ENCODE results near the gene CNST. TPM values are rescaled to one million over a fixed set of nuclear protein-coding genes. Genes with fewer than 3 reads are reported as not detected.

The CNST gene
- total RNA-seq, 1 experiment from 2014 or later, result 19.8 TPM

DNA sequence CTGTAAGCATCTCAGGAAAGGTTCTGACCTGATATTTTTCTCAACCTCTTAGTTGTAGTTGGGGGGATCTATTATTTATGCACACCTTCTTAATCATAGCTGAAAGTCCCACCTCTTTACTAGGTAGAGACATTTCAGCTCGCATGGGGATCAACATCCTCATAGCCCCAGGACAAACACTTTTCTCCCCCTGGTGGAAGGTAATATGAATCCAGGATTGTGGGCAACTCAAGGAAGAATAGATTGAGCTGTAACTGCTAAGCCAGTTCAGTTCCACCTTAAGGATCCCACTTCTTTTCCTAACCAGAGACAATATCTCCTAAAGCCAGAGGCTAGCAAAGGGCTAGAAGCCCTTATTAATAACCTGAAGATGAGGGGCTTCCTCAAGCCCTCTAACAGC, 33.7 kb upstream of the CNST start:
- Histone ChIP-seq H3K4me1 (ENCODE audit: insufficient read depth, low read length) (no peaks in the 10 kb centered on the region), H3K23ac (ENCODE audit: insufficient read length, low read depth, low read length) (no peak overlapping the region), H3K14ac (ENCODE audit: insufficient read depth, low read length) (no peak overlapping the region), H2BK20ac (ENCODE audit: low read depth, low read length, poor library complexity, severe bottlenecking) (no peak overlapping the region), H3K27ac (ENCODE audit: insufficient read length, low read depth, low read length) (no peak overlapping the region), H2AFZ (ENCODE audit: low read length) (no peak overlapping the region), H4K20me1 (ENCODE audit: control insufficient read depth, insufficient read depth, insufficient read length) (no peaks in the 10 kb centered on the region), H3K18ac (ENCODE audit: insufficient read length, low read depth, low read length) (no peak overlapping the region), H3K79me2 (ENCODE audit: insufficient read depth, low read length) (no peaks in the 10 kb centered on the region), H4K5ac (ENCODE audit: insufficient read length, low read depth, low read length) (no peak overlapping the region), H3K27me3 (ENCODE audit: insufficient read depth, low read length) (no peaks in the 10 kb centered on the region; the same call in 1 of the 2 replicates), H3K9me3 (ENCODE audit: control insufficient read depth, low read depth, low read length) (peaks cover 8% of the 10 kb centered on the region), H2BK120ac (ENCODE audit: low read depth, low read length, poor library complexity, severe bottlenecking) (no peak overlapping the region), H3K23me2 (ENCODE audit: insufficient read length, low read depth, low read length, poor library complexity, severe bottlenecking) (no peaks in the 10 kb centered on the region), H2BK5ac (ENCODE audit: insufficient read length, low read length) (no peak overlapping the region), H4K8ac (replicated peaks; ENCODE audit: insufficient read length, low read depth, low read length) (no peak overlapping the region), H2BK15ac (ENCODE audit: low read depth, low read length) (no peak overlapping the region), H4K91ac (ENCODE audit: insufficient read length, low read depth, low read length) (no peak overlapping the region), H3K4me2 (ENCODE audit: insufficient read depth, insufficient read length, low read length) (no peak overlapping the region), H2AK5ac (ENCODE audit: insufficient read length, low read length) (no peak overlapping the region), H2BK12ac (ENCODE audit: insufficient read length, low read depth, low read length) (no peak overlapping the region), H3K9ac (ENCODE audit: extremely low read depth, insufficient read length, low read length) (no peak overlapping the region), H3K79me1 (ENCODE audit: insufficient read depth, low read depth, low read length, poor library complexity, severe bottlenecking) (no peaks in the 10 kb centered on the region), H3K4ac (ENCODE audit: low read depth, low read length) (no peak overlapping the region), H3T11ph (ENCODE audit: low read length) (no peak overlapping the region), H3K56ac (ENCODE audit: insufficient read length, low read depth, low read length) (no peak overlapping the region)
- Mint-ChIP-seq H3K9me3 (peaks cover 21 to 28% of the 10 kb centered on the region in 2 experiments), H3K27me3 (ENCODE audit: low read depth) (peaks cover 7% of the 10 kb centered on the region; the same call in 1 of the 2 replicates), H3K4me1 (no peaks in the 10 kb centered on the region; a peak in 1 of 4 replicates), H3K4me3 (no peak overlapping the region), H3K36me3 (ENCODE audit: insufficient read depth in 1 of 3, low read depth in 3 of 3) (peaks cover 4 to 8% (median 5%) of the 10 kb centered on the region in 3 experiments; a peak in 6 of 7 replicates), H3K27ac (no peak overlapping the region)
- DNase-seq, result no peak
- WGBS (ENCODE audit: extremely low coverage, insufficient read length, low lambda C conversion rate), result no CpG with 5 or more reads among the region's 1 CpG
- TF ChIP-seq, protein P1, sequence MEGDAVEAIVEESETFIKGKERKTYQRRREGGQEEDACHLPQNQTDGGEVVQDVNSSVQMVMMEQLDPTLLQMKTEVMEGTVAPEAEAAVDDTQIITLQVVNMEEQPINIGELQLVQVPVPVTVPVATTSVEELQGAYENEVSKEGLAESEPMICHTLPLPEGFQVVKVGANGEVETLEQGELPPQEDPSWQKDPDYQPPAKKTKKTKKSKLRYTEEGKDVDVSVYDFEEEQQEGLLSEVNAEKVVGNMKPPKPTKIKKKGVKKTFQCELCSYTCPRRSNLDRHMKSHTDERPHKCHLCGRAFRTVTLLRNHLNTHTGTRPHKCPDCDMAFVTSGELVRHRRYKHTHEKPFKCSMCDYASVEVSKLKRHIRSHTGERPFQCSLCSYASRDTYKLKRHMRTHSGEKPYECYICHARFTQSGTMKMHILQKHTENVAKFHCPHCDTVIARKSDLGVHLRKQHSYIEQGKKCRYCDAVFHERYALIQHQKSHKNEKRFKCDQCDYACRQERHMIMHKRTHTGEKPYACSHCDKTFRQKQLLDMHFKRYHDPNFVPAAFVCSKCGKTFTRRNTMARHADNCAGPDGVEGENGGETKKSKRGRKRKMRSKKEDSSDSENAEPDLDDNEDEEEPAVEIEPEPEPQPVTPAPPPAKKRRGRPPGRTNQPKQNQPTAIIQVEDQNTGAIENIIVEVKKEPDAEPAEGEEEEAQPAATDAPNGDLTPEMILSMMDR (conservative IDR thresholded peaks at IDR 0.05), result peak; percentile 41; the same call in 1 of the 3 replicates
